HG03378 (cell line): ENCODE data around the gene TIMP3.

Experiments used
- ATAC-seq: cut with Tn5 transposase; IDR thresholded peaks from one replicate; pipeline ENCODE4 v1.9.1; 2021; ENCODE audit warnings: mild to moderate bottlenecking, moderate library complexity; ENCODE audit not compliant: unreplicated experiment

TIMP3 gene

GRCh38 chr22:32877196-32877595 lies 75.7 kb downstream of the TIMP3 start:
- no peak for ATAC-seq

- no peak for ATAC-seq
Measured at GRCh38 chr22:32879550-32879949, 78.0 kb downstream of the TIMP3 start.

GRCh38 chr22:32880061-32880460 lies 78.6 kb downstream of the TIMP3 start:
- no peak for ATAC-seq

- no peak for ATAC-seq
Measured at GRCh38 chr22:32880505-32880892, 79.0 kb downstream of the TIMP3 start.

- ATAC-seq = no peak
Measured at GRCh38 chr22:32880893-32881596, 79.5 kb downstream of the TIMP3 start.

- no peak for ATAC-seq
Measured at GRCh38 chr22:32882360-32882755, 80.9 kb downstream of the TIMP3 start.

GRCh38 chr22:32882774-32883530 lies 81.4 kb downstream of the TIMP3 start:
- no peak for ATAC-seq

GRCh38 chr22:32887324-32887980 lies 85.9 kb downstream of the TIMP3 start:
- no peak for ATAC-seq

- ATAC-seq = no peak
Measured at GRCh38 chr22:32888976-32889375, 87.5 kb downstream of the TIMP3 start.

- no peak for ATAC-seq
Measured at GRCh38 chr22:32896891-32897290, 95.4 kb downstream of the TIMP3 start.

- ATAC-seq = no peak
Measured at GRCh38 chr22:32897400-32897799, 95.9 kb downstream of the TIMP3 start.

- no peak for ATAC-seq
Measured at GRCh38 chr22:32900886-32901635, 99.6 kb downstream of the TIMP3 start.

- no peak for ATAC-seq
Measured at GRCh38 chr22:32901925-32902324, 100.4 kb downstream of the TIMP3 start.

GRCh38 chr22:32903507-32903906 lies 102.0 kb downstream of the TIMP3 start:
- no peak for ATAC-seq

- no peak for ATAC-seq
Measured at GRCh38 chr22:32904044-32904443, 102.5 kb downstream of the TIMP3 start.

GRCh38 chr22:32905400-32905799 lies 103.9 kb downstream of the TIMP3 start:
- no peak for ATAC-seq

- ATAC-seq = no peak
Measured at GRCh38 chr22:32909581-32910428, 108.3 kb downstream of the TIMP3 start.

- no peak for ATAC-seq
Measured at GRCh38 chr22:32910429-32910772, 108.9 kb downstream of the TIMP3 start.

- ATAC-seq = no peak
Measured at GRCh38 chr22:32911503-32911902, 110.0 kb downstream of the TIMP3 start.
